GM19025 (cell line): ENCODE results near the gene MSI1.
"Not testable (repeated sequence)": the region's sequence is repeated elsewhere in the genome, so short reads cannot be mapped to it uniquely, and the experiment has no call there.

Experiments used
- ATAC-seq: cut with Tn5 transposase; IDR thresholded peaks from one replicate; pipeline ENCODE4 v1.9.1; 2021; ENCODE audit warnings: mild to moderate bottlenecking, low read depth, moderate library complexity; ENCODE audit not compliant: unreplicated experiment

MSI1 gene

DNA sequence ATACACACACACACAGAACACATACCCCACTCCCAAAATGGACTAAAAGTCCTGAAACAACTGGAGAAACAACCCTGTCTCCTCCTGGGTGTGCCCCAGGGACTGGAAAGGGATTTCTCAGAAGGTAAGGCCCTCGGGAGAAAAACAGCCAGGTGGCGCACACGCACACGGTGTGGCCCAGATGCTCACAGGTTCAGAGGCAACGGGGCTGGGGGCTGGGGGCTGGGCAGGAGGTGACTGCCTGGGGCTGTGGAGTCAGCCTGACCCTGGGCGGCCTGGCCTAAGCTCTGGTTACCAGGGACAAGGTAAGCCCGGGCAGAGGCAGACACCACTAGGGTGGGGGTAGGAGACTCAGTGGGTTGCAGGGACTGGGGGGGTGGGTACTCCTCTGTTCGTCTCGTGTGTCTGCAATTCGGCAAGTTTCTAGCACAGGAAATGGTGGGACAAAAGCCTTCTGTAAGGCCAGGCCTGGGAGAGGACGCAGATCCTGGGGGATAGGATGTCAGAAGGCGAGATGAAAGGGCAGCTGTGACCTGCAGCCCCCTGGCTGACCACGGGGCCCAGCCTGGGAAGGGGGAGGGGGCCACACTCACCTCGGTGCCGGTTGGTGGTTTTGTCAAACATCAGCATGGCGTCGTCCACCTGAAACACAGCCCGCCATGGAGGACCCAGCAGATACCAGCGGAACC lies 10.4 kb downstream of the MSI1 start:
- no peak for ATAC-seq

DNA sequence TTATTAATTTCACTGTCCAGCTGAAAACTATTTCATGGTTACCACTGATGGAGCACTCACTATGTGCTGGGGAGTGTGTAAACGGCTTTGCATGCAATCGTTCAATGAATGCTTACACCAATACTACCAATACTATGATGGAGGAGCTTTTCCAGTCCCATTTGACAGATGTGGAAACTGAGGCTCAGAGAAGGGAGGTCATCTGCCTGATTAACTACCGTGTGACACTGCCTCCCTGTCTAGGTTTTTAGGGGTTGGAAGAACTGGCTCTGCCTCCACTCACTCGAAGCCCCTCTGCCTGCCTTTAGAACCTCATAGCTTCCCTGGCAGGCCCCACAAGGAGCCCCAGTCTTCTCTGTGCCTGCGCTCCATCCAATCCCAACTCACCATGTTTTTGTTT lies 11.9 kb downstream of the MSI1 start:
- ATAC-seq = no peak

DNA sequence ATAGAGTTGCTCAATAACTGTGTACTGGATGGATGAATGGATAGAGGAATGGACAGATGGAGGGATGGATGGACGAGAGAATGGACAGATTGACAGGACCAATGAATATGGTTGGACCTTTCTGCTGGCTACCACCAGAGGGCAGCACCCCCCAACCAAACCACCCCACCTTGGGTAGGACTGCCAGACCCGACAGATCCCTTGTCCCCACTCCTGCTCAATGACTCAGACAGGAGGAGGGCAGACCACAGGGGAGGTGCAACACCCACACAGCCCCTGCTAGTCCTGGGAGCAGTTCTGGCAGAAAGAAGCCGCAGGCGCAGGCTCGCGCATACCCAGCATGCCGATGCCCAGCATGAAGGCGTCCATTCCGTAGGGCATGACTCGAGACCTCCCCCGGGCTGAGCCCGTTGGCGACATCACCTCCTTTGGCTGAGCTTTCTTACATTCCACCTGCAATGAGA lies 12.4 kb downstream of the MSI1 start:
- ATAC-seq = no peak

DNA sequence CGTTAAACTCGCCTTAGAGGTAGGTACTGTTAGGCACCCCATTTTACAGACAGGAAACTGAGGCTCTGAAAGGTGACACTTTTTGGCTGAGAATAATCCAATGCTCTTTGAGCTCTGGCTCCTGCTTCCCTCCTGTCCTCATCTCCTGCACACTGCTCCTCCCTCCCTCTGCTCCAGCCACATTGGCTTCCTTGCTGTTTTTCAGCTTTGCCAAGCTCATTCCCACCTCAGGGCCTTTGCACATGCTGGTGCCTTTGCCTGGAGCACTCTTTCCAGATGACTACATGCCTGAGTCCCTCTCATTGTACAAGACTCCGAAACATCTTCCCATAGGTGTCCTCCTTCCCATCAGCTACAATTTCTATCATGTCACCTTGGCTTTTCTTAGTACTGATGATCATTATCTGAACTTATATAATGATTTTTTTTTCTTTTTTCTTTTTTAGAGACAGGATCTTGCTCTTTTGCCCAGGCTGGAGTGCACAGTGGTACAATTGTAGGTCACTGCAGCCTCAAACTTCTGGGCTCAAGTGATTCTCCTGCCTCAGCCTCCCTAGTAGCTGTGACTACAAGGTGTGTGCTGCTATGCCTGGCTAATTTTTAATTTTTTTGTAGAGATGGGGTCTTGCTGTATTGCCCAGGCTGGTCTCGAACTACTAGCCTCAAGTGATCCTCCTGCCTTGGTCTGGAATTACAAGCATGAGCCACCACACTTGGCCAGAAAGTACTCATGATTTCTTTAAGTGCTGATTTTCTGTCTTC lies 15.2 kb downstream of the MSI1 start:
- no peak for ATAC-seq

DNA sequence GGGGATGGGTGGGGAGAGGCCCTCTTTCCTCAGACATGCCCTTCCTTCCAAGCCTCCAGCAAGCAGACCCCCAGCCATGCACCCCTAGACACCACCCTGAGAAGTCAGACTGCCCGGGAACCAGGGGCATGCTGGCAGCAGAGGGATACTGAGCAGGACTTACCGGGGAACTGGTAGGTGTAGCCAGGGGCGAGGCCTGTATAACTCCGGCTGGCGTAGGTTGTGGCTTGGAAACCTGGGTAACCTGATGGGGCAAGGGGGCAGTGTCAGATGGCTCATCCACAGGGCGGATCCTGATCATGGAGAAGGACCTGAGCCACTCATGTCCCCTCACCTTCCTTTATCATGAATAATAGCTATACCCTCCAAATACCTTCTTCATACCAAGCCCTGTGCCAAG lies 15.8 kb downstream of the MSI1 start:
- ATAC-seq = no peak

DNA sequence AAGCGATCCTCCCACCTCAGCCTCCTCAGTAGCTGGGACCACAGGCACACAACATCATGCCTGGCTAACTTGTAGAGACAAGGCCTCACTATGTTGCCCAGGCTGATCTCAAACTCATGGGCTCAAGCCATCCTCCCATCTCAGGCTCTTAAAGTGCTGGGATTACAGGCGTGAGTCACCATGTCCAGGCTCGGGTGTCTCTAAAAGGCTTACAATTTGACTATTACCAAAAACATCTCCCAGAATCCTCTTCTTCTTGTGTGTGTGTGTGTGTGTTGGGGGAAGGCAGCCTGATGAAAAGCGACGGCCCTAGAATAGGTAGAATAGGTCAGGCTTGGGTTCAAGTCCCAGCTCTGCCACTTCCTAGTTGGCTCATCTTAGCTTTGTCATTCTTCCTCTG lies 16.8 kb downstream of the MSI1 start:
- no peak for ATAC-seq

DNA sequence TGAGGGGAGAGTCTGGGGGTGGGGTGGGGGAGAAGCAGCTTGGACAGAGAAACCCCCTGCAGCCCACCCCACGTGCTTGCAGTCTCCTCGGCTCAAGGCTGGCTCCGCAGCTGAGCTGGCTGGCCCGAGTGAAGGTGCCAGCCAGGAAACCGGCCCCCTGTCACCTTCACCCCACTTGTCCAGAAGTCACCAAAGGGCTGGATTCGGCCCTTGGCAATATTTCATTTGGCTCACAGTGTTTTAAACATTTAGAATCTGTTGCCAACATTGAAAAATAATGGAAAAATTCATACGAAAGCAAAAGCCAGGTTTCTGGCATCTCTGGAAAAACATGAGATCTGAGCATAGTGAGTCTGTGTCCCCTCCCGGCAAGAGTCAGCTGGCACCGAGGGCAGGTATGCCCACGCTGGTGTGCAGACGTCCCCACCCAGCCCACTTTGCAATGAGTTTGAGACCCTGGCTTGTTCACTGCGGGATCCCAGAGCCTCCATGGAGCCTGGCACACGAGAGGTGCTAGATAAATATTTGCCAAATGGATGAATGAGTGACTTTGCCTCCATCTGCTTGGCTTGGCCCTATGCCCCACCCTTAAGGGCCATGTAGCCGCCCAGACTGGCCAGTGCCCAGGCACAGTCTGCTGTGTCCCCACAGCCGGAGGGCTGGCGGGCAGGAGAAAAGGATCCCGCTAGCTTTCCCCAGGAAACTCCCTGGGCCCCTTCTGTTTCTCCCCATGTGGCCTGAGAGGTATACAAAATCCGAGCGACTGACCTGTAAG lies 18.2 kb downstream of the MSI1 start:
- no peak for ATAC-seq

DNA sequence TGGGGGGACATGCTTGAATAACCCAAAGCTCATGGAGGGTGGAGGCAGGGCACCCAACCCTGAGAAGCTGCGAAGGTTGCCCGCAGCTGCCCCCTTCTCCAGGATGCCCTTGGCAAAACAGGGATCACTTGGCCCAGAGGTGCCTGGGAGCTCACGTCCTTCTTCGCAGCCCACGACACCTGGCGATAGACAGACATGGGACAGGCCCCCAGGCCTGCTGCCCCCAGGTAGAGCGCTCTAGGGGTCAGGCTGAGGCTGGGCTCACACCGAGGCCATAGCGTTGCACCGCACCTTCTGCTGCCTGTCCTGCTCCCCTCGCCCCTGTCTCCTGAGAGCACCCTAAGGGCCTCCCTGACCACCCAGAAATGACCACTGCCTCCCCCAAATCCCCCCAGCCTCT lies 21.2 kb downstream of the MSI1 start:
- ATAC-seq = no peak

DNA sequence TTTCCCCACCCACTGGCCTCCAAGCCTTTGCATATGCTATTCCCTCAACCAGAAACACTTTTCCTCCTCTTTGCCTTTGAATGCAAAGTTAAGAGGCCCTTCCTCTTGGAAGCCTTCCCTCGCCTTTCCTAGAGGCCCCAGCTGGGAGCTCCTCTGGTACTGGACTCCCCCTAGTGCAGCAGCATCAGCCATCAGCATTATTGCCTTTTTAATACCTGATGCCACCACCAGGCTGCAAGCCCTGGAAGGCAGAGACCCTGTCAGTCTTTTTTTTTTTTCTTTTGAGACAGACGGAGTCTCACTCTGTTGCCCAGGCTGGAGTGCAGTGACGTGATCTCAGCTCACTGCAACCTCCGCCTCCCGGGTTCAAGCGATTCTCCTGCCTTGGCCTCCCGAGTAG lies 22.3 kb downstream of the MSI1 start:
- ATAC-seq = no peak

DNA sequence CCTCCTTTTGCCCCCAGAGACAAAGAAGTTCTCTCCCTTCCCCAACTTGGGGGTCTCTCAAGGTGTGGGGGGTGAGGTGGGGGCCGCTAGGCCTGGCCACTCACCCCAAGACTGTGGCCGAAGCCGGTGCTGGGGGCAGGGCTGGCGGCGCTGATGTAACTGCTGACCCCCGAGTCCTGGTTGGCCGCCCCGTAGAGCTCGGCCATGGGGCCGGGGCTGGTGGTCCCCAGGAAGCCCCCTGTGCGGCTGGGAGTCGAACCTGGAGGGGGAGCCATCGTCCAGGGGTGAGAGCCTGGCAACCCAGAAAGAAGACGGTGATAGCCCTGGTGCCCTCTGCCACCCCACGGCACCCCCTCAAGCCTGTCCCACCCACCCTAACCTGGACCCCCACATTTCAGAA lies 22.9 kb downstream of the MSI1 start:
- no peak for ATAC-seq

DNA sequence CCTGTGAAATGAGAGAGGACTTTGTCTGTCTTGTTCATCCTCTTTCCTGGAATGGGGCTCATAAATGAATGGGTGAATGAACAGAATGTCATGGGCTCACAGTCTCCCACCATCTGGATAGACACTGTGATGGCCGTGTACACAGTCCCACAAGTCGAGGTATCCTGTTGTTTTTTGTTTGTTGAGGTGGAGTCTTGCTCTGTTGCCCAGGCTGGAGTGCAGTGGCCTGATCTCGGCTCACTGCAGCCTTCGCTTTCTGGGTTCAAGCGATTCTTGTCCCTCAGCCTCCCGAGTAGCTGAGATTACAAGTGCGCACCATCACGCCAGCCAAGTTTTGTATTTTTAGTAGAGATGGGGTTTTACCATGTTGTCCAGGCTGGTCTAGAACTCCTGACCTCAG lies 25.3 kb downstream of the MSI1 start:
- no peak for ATAC-seq

DNA sequence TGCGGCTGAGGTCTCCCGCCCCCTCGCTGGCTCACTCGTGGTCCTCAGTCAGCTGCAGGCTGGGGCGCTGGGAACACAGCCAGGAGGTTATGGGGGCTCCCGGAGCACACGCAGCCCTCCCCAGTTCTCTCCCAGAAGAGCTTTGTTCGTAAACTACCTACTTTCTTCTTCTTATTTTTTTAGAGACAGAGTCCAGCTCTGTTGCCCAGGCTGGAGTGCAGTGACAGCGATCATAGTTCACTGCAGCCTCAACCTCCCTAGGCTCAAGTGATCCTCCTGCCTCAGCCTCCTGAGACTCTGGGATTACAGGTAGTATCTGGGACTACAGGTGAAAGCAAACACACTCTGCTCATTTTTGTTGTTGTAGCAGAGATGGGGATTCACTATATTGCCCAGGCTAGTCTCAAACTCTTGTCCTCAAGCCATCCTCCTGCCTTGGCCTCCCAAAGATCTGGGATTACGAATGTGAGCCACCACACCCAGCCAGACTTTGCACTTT lies 25.9 kb downstream of the MSI1 start:
- ATAC-seq = no peak

DNA sequence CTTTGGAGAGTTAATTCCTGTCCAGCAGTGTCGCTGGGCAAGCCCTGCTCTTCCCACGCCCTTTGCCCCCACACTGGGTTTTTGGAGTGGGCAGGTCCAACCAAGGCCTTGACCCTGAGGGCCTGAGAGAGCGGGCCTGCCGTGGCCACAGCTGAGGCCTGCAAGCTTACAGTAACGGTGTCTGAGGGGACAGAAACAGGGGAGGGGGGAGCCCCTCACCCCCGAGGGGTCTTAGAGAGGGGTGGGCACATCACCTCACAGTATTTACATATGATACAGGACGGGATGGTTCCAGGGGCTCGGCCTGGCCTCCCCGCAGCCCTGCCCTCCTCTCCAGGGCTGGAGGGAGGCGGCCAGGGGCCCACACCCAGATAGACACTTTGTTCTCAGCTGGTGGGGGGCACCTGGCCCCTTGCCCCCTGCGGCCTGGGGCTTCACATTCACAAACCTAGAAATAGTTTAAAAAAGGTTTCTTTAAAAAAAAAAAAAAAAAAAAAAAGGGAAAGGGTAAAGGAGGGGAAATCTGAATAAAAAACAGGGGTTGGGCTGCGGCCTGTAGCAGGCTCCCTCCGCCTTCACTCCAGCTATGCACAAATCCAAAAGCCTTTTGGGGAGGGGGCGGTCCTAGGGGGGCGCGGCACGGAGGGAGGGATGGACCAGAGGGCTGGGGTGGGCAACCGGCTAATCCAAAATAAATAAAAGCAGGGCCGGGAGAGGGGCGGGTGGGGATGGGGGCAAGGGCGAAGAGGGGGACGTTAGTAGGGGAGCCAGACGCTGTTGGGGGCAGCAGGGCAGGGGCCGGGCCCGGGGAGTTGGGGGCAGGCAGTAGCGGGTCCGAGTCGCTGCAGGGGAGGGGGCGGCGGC lies 26.6 kb downstream of the MSI1 start:
- no peak for ATAC-seq

DNA sequence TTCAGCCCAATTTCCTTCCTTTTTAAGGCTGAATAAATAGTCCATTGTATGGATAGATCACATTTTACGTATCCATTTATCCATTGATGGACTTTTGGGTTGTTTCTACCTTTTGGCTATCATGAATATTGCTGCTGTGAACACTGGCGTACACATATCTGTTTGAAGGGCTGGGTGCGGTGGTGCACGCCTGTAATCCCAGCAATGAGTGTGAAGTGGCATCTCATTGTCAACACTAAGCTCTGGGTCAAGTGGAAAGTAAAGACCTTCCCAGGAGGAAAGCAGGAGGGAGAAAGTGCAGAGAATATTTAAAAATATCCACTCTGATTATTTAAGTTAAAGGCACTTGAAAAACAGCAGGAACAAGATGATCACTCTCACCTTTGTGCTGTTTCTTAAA lies 29.7 kb downstream of the MSI1 start:
- ATAC-seq = no peak

DNA sequence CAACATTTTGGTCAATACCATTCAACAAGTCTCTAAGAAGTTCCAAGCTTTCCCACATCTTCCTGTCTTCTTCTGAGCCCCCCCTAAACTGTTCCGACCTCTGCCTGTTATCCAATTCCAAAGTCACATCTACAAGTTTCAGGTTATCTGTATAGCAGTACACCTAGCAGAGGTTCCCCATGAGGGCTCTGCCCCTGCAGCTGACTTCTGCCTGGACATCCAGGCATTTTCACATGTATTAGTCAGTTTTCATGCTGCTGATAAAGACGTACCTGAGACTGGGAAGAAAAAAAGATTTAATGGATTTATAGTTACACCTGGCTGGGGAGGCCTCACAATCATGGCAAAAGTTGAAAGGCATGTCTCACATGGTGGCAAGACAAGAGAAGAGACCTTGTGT lies 31.2 kb downstream of the MSI1 start:
- ATAC-seq = no peak

DNA sequence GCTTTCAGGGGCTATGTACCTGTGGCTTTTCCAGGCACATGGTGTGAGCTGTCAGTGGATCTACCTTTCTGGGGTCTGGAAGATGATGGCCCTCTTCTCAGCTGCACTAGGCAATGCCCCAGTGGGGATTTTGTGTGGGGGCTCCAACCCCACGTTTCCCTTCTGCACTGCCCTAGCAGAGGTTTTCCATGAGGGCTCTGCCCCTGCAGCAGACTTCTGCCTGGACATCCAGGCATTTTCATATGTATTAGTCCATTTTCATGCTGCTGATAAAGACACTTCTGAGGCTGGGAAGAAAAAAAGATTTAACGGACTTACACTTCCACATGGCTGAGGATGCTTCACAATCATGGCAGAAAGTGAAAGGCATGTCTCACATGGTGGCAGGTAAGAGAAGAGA lies 32.6 kb downstream of the MSI1 start:
- not testable (repeated sequence) for ATAC-seq

DNA sequence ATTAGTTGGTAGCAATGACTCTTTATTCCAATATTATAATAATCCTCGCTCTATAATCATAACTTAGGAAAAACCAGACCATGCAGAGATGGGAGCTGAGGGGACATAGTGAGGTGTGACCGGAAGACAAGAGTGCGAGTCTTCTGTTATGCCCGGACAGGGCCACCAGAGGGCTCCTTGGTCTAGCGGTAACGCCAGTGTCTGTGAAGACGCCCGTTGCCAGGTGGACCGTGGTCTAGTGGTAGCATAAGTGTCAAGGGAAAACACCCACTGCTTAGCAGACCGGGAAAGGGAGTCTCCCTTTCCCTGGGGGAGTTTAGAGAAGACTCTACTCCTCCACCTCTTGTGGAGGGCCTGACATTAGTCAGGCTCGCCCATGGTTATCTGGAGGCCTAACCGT lies 33.5 kb downstream of the MSI1 start:
- not testable (repeated sequence) for ATAC-seq

DNA sequence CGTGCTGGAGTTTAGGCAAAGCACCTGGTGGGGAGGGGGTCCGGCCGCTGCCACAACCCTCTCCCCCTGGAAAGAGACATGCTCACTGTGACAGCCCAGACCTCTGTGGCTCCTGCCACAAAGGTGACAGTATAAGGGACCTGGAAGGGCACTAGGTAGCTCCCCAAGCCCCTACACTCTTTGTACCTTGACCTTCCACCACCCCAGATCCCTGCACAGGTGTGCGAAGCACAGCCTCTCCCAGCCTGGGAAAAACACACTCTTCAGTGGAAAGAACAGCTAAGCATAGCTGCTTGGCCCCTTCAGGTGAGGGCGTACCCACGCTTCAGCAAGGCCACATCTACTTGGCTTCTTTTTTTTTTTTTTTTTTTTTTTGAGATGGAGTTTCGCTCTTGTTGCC lies 36.4 kb downstream of the MSI1 start:
- ATAC-seq = no peak

DNA sequence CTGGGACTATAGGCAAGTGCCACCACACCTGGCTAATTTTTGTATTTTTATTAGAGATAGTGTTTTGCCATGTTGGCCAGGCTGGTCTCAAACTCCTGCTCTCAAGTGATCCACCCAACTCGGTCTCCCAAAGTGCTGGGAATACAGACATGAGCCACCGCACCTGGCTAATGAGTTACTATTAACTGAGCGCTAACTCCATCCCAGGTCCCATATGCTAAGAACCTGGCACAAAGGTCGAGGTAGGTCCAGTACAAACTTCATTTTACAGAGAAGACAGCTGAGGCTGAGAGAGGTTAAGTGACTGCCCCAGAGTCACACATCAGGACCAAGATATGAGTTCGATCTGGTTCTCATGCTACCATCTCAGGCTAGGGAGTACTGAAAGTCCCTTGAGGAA lies 36.9 kb downstream of the MSI1 start:
- no peak for ATAC-seq

DNA sequence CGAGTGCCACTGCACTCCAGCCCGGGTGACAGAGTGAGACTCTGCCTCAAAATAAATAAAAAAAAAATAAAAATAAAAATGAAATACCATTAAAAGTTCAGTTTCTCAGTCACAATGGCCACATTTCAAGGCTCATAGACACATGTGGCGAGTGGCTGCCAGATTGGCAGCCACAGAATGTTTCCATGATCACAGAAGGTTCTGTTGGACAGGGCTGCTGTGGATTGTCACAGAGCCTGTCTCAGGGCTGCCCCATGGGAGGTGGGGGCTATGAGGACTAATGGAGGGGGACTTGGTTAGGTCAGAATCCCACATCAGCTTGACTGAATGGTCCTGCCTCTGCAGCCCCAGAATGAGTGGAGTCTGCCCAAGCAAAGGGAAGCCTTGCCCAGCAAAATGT lies 37.6 kb downstream of the MSI1 start:
- ATAC-seq = no peak
